Trophoblast cell (in vitro differentiated cells and primary cell): ENCODE measurements around the gene TMEM134.
A peak's percentile ranks its signal among the peaks of the same experiment; 100 is the strongest.
"Not testable (repeated sequence)": the region's sequence is repeated elsewhere in the genome, so short reads cannot be mapped to it uniquely, and the experiment has no call there.

Experiments used
- DNase-seq, 2 donors: peaks; one replicate each; pipeline ENCODE4 v3.0.0-alpha.2; 2016
- H2AFZ ChIP-seq: 2 replicates; pipeline ENCODE4 v1.6.1; 2013; ENCODE audit warnings: low read length, moderate library complexity, mild to moderate bottlenecking; ENCODE audit not compliant: insufficient read depth, poor library complexity
- H2AK5ac ChIP-seq: 2 replicates; pipeline ENCODE4 v1.6.1; 2013; ENCODE audit warnings: mild to moderate bottlenecking, low read length
- H2BK120ac ChIP-seq: 2 replicates; pipeline ENCODE4 v1.6.1; 2013; ENCODE audit warnings: low read length, mild to moderate bottlenecking, moderate library complexity; ENCODE audit not compliant: insufficient read depth, poor library complexity
- H2BK12ac ChIP-seq: 2 replicates; pipeline ENCODE4 v1.6.1; 2013; ENCODE audit warnings: mild to moderate bottlenecking, low read length, moderate library complexity
- H2BK5ac ChIP-seq: 2 replicates; pipeline ENCODE4 v1.6.1; 2013; ENCODE audit warnings: low read length, low read depth, moderate library complexity, mild to moderate bottlenecking; ENCODE audit not compliant: poor library complexity
- H3K14ac ChIP-seq: 2 replicates; pipeline ENCODE4 v1.6.1; 2013; ENCODE audit warnings: mild to moderate bottlenecking, low read length
- H3K18ac ChIP-seq: 2 replicates; pipeline ENCODE4 v1.6.1; 2013; ENCODE audit warnings: mild to moderate bottlenecking, low read length
- H3K23ac ChIP-seq: 2 replicates; pipeline ENCODE4 v1.6.1; 2013; ENCODE audit warnings: low read length
- H3K27ac ChIP-seq: 2 replicates; pipeline ENCODE4 v1.5.1; 2013; ENCODE audit warnings: low read depth, mild to moderate bottlenecking, inconsistent platforms, low read length, moderate library complexity
- H3K27me3 ChIP-seq: 2 replicates; pipeline ENCODE4 v1.6.1; 2013; ENCODE audit warnings: inconsistent platforms, mild to moderate bottlenecking, low read length, moderate library complexity; ENCODE audit not compliant: insufficient read depth
- H3K36me3 ChIP-seq, 2 experiments: 1 replicate in 1 of 2; 2 replicates in 1 of 2; pipeline ENCODE4 v1.6.1; 2013; ENCODE audit warnings: low read length in 2 of 2, mild to moderate bottlenecking in 2 of 2, moderate library complexity in 1 of 2; ENCODE audit not compliant: insufficient read depth in 2 of 2, control insufficient read depth in 1 of 2
- H3K4ac ChIP-seq: 2 replicates; pipeline ENCODE4 v1.6.1; 2013; ENCODE audit warnings: low read depth, mild to moderate bottlenecking, low read length, moderate library complexity
- H3K4me1 ChIP-seq, 2 experiments: 1 replicate in 1 of 2; 2 replicates in 1 of 2; pipeline ENCODE4 v1.6.1; 2013; ENCODE audit warnings: low read length in 2 of 2, mild to moderate bottlenecking in 2 of 2, moderate library complexity in 1 of 2; ENCODE audit not compliant: insufficient read depth in 2 of 2, control insufficient read depth in 1 of 2
- H3K4me2 ChIP-seq: 2 replicates; pipeline ENCODE4 v1.6.1; 2013; ENCODE audit warnings: inconsistent platforms, mild to moderate bottlenecking, low read length, moderate library complexity
- H3K4me3 ChIP-seq: 2 replicates; pipeline ENCODE4 v1.5.1; 2013; ENCODE audit warnings: mild to moderate bottlenecking, low read depth, low read length, inconsistent platforms
- H3K79me1 ChIP-seq: one replicate; pipeline ENCODE4 v1.6.1; 2013; ENCODE audit warnings: low read length
- H3K79me2 ChIP-seq: 2 replicates; pipeline ENCODE4 v1.6.1; 2013; ENCODE audit warnings: low read length, mild to moderate bottlenecking; ENCODE audit not compliant: control insufficient read depth, insufficient read depth, poor library complexity
- H3K9ac ChIP-seq: 2 replicates; pipeline ENCODE4 v1.6.1; 2013; ENCODE audit warnings: mild to moderate bottlenecking, low read length
- H3K9me3 ChIP-seq: 2 replicates; pipeline ENCODE4 v1.6.1; 2013; ENCODE audit warnings: low read depth, mild to moderate bottlenecking, control low read depth, inconsistent platforms, low read length; ENCODE audit not compliant: insufficient read depth
- H4K12ac ChIP-seq: 2 replicates; pipeline ENCODE4 v1.6.1; 2013; ENCODE audit warnings: low read depth, mild to moderate bottlenecking, low read length, moderate library complexity
- H4K8ac ChIP-seq: 2 replicates; pipeline ENCODE4 v1.6.1; 2013; ENCODE audit warnings: low read depth, mild to moderate bottlenecking, low read length, moderate library complexity
- H4K91ac ChIP-seq: one replicate; pipeline ENCODE4 v1.6.1; 2013; ENCODE audit warnings: low read depth, mild to moderate bottlenecking, low read length, moderate library complexity
- WGBS: extraction: QIAGEN DNeasy Blood & Tissue Kit; methylation state at CpG from one replicate; pipeline ENCODE4 v1.1.7; 2013; ENCODE audit warnings: missing lambda C conversion rate; ENCODE audit not compliant: insufficient read length, insufficient coverage; ENCODE audit errors: extremely low coverage; 5-methylcytosine and 5-hydroxymethylcytosine counted together

The TMEM134 gene

DNA sequence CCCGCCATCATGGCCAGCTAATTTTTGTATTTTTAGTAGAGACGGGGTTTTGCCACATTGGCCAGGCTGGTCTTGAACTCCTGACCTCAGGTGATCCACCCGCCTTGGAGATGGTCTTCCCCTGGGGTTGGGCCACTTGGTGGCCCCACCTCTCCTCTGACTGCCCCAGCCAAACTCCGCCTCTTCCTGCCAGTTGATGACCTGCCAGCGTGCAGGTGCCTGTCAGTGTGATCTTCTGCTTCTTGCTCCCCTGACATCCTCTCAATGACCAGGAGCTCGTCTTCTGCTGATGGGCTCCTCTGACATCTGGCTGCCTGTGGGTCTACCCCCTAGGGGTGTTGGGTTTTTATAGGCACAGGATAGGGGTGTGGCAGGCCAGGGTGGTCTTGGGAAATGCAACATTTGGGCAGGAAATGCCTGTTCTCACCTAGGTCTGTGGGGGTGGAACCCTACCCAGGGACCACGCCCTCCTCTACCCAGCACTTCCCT, 16.9 kb upstream of the TMEM134 start:
- not testable (repeated sequence) for H3K14ac ChIP-seq, H2BK120ac ChIP-seq, H4K12ac ChIP-seq, H3K4me3 ChIP-seq, H3K79me2 ChIP-seq, H3K9ac ChIP-seq, H2BK5ac ChIP-seq, H3K4me2 ChIP-seq, H3K27ac ChIP-seq, H2AK5ac ChIP-seq, H2AFZ ChIP-seq, H3K79me1 ChIP-seq, H4K8ac ChIP-seq, H2BK12ac ChIP-seq, H4K91ac ChIP-seq, H3K23ac ChIP-seq, DNase-seq, H3K18ac ChIP-seq, H3K9me3 ChIP-seq, H3K27me3 ChIP-seq, H3K4ac ChIP-seq
- Histone ChIP-seq H3K4me1 (peaks cover 6 to 11% of the 10 kb centered on the region in 2 experiments), H3K36me3 (peaks cover 24 to 26% of the 10 kb centered on the region in 2 experiments)
- WGBS: no CpG with 5 or more reads among the region's 7 CpGs

DNA sequence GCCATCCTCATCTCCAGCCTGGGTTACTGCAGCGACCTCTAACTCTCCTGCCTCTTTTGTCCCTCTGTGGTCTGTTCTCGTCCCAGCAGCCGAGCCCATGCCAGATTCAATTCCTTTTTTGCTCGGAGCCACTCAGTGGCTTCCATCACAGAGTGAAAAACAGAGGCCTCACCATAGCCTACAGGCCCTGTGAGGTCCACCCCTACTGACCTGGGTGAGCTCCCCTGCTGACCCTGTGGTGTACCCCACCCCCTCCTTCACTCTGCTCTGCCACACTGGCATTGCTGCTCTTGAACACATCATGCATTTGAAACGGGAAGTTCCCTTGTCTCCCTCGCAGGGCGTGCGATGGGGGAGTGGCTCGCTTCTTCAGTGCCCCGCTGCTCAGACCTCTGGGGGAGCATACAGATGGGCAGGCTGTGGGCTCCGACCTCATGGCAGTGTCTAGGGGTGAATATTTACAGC, 15.8 kb upstream of the TMEM134 start:
- Histone ChIP-seq H3K4me3 (no peak overlapping the region), H3K27ac (no peak overlapping the region), H3K36me3 (peaks cover 14 to 16% of the 10 kb centered on the region in 2 experiments), H3K4me1 (peaks cover 6 to 11% of the 10 kb centered on the region in 2 experiments), H3K4ac (no peak overlapping the region), H2BK5ac (no peak overlapping the region), H3K27me3 (no peaks in the 10 kb centered on the region), H3K18ac (no peak overlapping the region), H4K91ac (no peak overlapping the region), H3K79me1 (peaks cover 8% of the 10 kb centered on the region), H2AFZ (no peak overlapping the region), H3K9ac (no peak overlapping the region), H3K79me2 (peaks cover 2% of the 10 kb centered on the region), H2AK5ac (no peak overlapping the region), H3K9me3 (peaks cover 2% of the 10 kb centered on the region), H4K12ac (no peak overlapping the region), H2BK12ac (no peak overlapping the region), H4K8ac (no peak overlapping the region), H3K4me2 (no peak overlapping the region), H2BK120ac (no peak overlapping the region), H3K23ac (no peak overlapping the region), H3K14ac (no peak overlapping the region)
- DNase-seq: no peak
- WGBS: no CpG with 5 or more reads among the region's 11 CpGs

DNA sequence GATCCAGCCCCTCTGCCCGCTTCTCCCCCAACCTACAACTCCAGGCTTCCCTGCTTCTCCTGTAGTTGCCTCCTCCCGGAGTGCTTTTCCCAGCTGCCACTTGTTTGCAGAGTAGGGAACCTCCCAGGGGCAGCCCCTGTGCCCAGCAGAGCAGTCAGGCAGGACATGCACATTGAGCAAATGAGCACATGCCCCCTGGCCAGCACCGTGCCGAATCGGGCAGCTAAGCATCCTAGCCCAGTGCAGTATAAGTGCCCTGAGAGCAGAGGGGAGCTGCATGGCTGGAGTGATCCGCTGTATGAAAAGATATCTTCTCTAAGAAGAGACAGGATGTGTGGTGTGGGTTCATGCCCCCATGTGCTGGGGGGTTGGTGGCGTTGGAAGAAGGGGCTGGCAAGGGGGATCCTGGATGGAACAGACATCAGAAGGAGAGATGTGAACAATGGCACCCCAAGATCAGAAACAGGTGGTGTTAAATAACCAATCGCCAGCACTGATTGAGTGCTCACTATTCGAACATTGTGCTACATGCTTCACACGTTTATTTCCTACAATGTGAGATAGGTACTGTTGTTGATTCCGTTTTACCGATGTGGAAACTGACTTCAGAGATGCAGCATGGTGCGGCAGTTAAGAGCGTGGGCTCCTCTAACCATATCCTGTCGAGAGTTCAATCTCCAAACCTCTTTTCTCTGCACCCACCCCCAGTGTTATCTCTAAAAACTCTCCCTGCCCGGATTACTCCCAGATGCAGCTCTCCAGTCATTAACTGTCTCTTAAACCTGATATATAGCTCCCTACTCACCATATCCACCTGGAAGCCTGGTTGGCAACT, 15.0 kb upstream of the TMEM134 start:
- H2AK5ac ChIP-seq: no peak overlapping the region
- H3K79me2 ChIP-seq: peaks cover 2% of the 10 kb centered on the region
- no peak overlapping the region for H2AFZ ChIP-seq
- DNase-seq: no peak
- no peak overlapping the region for H3K4ac ChIP-seq
- peaks cover 6 to 8% of the 10 kb centered on the region in 2 experiments for H3K36me3 ChIP-seq
- H4K8ac ChIP-seq: no peak overlapping the region
- no peaks in the 10 kb centered on the region for H3K27me3 ChIP-seq
- H3K9ac ChIP-seq: no peak overlapping the region
- peaks cover 6 to 11% of the 10 kb centered on the region in 2 experiments for H3K4me1 ChIP-seq
- no peak overlapping the region for H3K14ac ChIP-seq
- H4K12ac ChIP-seq: no peak overlapping the region
- no peak overlapping the region for H2BK5ac ChIP-seq
- H3K9me3 ChIP-seq: peaks cover 2% of the 10 kb centered on the region
- no peak overlapping the region for H2BK12ac ChIP-seq
- H3K79me1 ChIP-seq: peaks cover 8% of the 10 kb centered on the region
- no peak overlapping the region for H2BK120ac ChIP-seq
- no peak overlapping the region for H3K23ac ChIP-seq
- no peak overlapping the region for H3K27ac ChIP-seq
- no peak overlapping the region for H3K4me2 ChIP-seq
- WGBS: no CpG with 5 or more reads among the region's 16 CpGs
- no peak overlapping the region for H3K4me3 ChIP-seq
- H3K18ac ChIP-seq: no peak overlapping the region
- H4K91ac ChIP-seq: no peak overlapping the region

DNA sequence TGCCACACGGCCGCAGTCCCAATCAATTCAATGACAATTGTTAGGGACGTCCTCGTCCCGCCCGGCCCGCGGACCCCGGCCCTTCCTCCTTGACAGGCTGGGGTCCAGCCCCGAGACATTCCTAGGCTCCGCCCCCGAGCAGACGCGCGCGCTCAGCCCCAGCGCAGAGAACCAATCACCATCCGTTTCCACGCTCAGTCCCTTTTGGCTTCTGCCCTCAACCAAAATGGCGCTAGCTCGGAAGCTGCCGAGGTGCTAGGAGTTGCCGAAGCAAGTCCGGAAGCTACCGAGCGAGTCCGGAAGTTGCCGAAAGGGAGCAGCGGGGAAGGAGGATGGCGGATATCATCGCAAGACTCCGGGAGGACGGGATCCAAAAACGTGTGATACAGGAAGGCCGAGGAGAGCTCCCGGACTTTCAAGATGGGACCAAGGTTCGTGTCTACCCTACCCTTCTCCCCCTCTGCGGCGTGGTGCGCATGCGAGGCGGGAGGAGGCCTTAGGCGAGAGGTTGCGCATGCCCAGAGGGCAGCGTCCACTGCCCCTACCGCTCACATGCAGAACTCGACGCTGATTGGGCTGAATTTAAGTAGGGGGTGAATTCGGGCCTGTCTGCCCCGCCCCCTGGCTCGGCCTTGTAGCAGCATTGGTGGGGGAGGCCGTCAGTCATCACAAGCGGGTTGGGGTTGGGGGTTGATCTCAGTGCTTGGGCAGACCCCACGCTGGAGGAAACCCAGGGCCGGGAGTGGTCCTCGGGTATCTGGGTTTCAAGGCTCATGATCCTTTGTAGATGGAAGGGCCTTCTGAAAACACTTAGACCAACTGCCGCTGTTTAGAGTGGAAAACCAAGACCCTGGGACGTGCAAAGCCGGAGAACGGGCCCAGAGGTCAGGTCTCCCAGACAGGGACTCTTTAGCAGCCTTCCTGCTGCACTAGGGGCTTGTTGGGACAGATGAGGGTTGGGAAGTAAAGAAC, 14.1 kb upstream of the TMEM134 start, which contains the start of gene AIP:
Gene AIP (plus strand): TSS at position 200 of the 972 bp plus-strand sequence. CDS start 133 bp downstream, at position 333.
- H2AK5ac ChIP-seq: peak within 1 kb of the TSS; percentile 80
- peak within 1 kb of the TSS; percentile 97 for H4K8ac ChIP-seq
- no peak within 1 kb of the TSS for H3K23ac ChIP-seq
- peaks cover 6 to 11% of the 10 kb centered on the region in 2 experiments for H3K4me1 ChIP-seq
- peak within 1 kb of the TSS; percentile 43 for H2BK120ac ChIP-seq
- WGBS: no CpG with 5 or more reads among the region's 60 CpGs
- peaks cover 2% of the 10 kb centered on the region for H3K9me3 ChIP-seq
- H2AFZ ChIP-seq: peak within 1 kb of the TSS; percentile 81
- peak; percentile 99 to 100 for DNase-seq
- H4K91ac ChIP-seq: peak within 1 kb of the TSS; percentile 58
- peak within 1 kb of the TSS; percentile 38 for H3K4ac ChIP-seq
- H3K79me1 ChIP-seq: peaks cover 8% of the 10 kb centered on the region
- H3K36me3 ChIP-seq: peaks cover 4 to 5% of the 10 kb centered on the region in 2 experiments
- peak within 1 kb of the TSS; percentile 68 for H3K4me2 ChIP-seq
- H3K27ac ChIP-seq: no peak within 1 kb of the TSS
- H2BK12ac ChIP-seq: no peak within 1 kb of the TSS
- H3K79me2 ChIP-seq: peaks cover 2% of the 10 kb centered on the region
- peak within 1 kb of the TSS; percentile 63 for H3K9ac ChIP-seq
- H2BK5ac ChIP-seq: peak within 1 kb of the TSS; percentile 24
- H3K14ac ChIP-seq: peak within 1 kb of the TSS; percentile 58
- H4K12ac ChIP-seq: peak within 1 kb of the TSS; percentile 86
- H3K4me3 ChIP-seq: peak within 1 kb of the TSS; percentile 77
- peak within 1 kb of the TSS; percentile 58 for H3K18ac ChIP-seq
- H3K27me3 ChIP-seq: no peaks in the 10 kb centered on the region
